WERI-Rb-1 (cell line): ENCODE measurements around the gene ADGRL3.
"Not testable (repeated sequence)": the region's sequence is repeated elsewhere in the genome, so short reads cannot be mapped to it uniquely, and the experiment has no call there.

ENCODE experiments used
- DNase-seq: peaks from one replicate; pipeline ENCODE4 v3.0.0-alpha.2; 2020
- H3K27ac ChIP-seq: fragments of 250-450 bp; sonication (Bioruptor Pico); 2 replicates; pipeline ENCODE4 v1.5.1; 2020; ENCODE audit warnings: mild to moderate bottlenecking, moderate library complexity
- H3K27me3 ChIP-seq: fragments of 250-450 bp; sonication (Bioruptor Pico); 2 replicates; pipeline ENCODE4 v1.5.1; 2021; ENCODE audit warnings: mild to moderate bottlenecking, low read depth, moderate library complexity; ENCODE audit not compliant: insufficient read depth, severe bottlenecking
- H3K36me3 ChIP-seq: fragments of 250-450 bp; sonication (Bioruptor Pico); 2 replicates; pipeline ENCODE4 v1.5.1; 2020; ENCODE audit warnings: mild to moderate bottlenecking, moderate library complexity
- H3K4me3 ChIP-seq: 2 replicates; pipeline ENCODE4 v1.5.1; 2011; ENCODE audit warnings: low read depth, mild to moderate bottlenecking, control low read depth, low read length
- H3K9me3 ChIP-seq: fragments of 250-450 bp; sonication (Bioruptor Pico); 2 replicates; pipeline ENCODE4 v1.5.1; 2021; ENCODE audit warnings: mild to moderate bottlenecking, moderate library complexity; ENCODE audit not compliant: severe bottlenecking
- TF ChIP-seq, protein P1 (sequence below): IDR thresholded peaks from 2 replicates; pipeline ENCODE4 v1.5.1; 2011; ENCODE audit warnings: low read depth, mild to moderate bottlenecking, control low read depth, inconsistent platforms, low read length

ADGRL3 gene

DNA sequence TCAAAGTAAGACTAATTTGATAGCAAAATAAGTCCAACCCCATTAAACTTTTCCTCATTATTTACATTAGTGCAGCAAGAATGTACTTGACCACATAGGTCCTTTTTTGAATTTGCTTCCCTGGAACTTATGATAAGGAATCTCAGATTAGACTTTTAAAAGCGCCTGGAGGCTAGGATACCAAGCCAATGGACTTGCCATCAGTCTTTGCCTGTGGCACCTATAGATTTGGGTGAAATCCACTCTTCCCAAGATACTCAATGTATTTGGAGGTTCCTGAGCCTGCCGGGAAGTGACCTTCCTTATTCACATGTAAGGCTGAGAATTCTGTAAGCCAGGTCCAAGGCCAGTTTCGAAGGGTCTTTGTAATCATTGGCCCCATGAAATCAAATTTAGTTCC is 553.6 kb downstream of the ADGRL3 start:
- TF ChIP-seq, protein P1, sequence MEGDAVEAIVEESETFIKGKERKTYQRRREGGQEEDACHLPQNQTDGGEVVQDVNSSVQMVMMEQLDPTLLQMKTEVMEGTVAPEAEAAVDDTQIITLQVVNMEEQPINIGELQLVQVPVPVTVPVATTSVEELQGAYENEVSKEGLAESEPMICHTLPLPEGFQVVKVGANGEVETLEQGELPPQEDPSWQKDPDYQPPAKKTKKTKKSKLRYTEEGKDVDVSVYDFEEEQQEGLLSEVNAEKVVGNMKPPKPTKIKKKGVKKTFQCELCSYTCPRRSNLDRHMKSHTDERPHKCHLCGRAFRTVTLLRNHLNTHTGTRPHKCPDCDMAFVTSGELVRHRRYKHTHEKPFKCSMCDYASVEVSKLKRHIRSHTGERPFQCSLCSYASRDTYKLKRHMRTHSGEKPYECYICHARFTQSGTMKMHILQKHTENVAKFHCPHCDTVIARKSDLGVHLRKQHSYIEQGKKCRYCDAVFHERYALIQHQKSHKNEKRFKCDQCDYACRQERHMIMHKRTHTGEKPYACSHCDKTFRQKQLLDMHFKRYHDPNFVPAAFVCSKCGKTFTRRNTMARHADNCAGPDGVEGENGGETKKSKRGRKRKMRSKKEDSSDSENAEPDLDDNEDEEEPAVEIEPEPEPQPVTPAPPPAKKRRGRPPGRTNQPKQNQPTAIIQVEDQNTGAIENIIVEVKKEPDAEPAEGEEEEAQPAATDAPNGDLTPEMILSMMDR = no peak
- Histone ChIP-seq H3K36me3 (no peaks in the 10 kb centered on the region), H3K27ac (no peak overlapping the region), H3K9me3 (no peaks in the 10 kb centered on the region), H3K27me3 (no peaks in the 10 kb centered on the region), H3K4me3 (no peak overlapping the region)
- no peak for DNase-seq

DNA sequence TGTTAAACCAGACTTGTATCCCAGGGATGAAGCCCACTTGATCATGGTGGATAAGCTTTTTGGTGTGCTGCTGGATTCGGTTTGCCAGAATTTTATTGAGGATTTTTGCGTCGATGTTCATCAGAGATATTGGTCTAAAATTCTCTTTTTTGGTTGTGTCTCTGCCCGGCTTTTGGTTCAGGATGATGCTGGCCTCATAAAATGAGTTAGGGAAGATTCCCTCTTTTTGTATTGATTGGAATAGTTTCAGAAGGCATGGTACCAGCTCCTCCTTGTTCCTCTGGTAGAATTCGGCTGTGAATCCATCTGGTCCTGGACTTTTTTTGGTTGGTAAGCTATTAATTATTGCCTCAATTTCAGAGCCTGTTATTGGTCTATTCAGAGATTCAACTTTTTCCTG is 556.8 kb downstream of the ADGRL3 start:
- DNase-seq, H3K4me3 ChIP-seq, H3K36me3 ChIP-seq, H3K27ac ChIP-seq, H3K27me3 ChIP-seq, H3K9me3 ChIP-seq: not testable (repeated sequence)

DNA sequence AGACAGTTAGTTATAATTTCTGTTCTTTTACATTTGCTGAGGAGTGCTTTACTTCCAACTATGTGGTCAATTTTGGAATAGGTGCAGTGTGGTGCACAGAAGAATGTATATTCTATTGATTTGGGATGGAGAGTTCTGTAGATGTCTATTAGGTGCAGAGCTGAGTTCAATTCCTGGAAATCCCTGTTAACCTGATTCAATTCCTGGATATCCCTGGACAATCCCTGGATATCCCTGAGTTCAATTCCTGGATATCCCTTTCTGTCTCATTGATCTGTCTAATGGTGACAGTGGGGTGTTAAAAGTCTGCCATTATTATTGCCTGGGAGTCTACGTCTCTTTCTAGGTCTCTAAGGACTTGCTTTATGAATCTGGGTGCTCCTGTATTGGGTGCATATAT is 557.9 kb downstream of the ADGRL3 start:
- H3K36me3 ChIP-seq, H3K4me3 ChIP-seq, DNase-seq, H3K27me3 ChIP-seq, H3K9me3 ChIP-seq, H3K27ac ChIP-seq: not testable (repeated sequence)

DNA sequence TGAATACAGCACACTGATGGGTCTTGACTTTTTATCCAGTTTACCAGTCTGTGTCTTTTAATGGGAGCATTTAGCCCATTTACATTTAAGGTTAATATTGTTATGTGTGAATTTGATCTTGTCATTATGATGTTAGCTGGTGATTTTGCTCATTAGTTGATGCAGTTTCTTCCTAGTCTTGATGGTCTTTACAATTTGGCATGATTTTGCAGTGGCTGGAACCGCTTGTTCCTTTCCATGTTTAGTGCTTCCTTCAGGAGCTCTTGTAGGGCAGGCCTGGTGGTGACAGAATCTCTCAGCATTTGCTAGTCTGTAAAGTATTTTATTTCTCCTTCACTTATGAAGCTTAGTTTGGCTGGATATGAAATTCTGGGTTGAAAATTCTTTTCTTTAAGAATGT is 558.5 kb downstream of the ADGRL3 start:
- not testable (repeated sequence) for H3K27ac ChIP-seq, H3K36me3 ChIP-seq, H3K4me3 ChIP-seq, DNase-seq, H3K27me3 ChIP-seq, H3K9me3 ChIP-seq

DNA sequence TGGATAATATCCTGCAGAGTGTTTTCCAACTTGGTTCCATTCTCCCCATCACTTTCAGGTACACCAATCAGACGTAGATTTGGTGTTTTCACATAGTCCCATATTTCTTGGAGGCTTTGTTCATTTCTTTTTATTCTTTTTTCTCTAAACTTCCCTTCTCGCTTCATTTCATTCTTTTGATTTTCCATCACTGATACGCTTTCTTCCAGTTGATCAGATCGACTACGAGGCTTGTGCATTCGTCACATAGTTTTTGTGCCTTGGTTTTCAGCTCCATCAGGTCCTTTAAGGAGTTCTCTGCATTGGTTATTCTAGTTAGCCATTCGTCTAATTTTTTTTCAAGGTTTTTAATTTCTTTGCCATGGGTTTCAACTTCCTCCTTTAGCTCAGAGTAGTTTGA is 559.1 kb downstream of the ADGRL3 start:
- H3K9me3 ChIP-seq, DNase-seq, H3K4me3 ChIP-seq, H3K36me3 ChIP-seq, H3K27ac ChIP-seq, H3K27me3 ChIP-seq: not testable (repeated sequence)

DNA sequence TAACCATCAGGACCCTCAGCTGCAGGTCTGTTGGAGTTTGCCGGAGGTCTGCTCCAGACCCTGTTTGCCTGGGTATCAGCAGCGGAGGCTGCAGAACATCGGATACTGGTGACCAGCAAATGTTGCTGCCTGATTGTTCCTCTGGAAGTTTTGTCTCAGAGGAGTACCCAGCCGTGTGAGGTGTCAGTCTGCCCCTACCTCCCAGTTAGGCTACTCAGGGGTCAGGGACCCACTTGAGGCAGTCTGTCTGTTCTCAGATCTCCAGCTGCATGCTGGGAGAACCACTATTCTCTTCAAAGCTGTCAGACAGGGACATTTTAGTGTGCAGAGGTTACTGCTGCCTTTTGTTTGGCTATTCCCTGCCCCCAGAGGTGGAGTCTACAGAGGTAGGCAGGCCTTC is 559.8 kb downstream of the ADGRL3 start:
- not testable (repeated sequence) for H3K27ac ChIP-seq, H3K27me3 ChIP-seq, DNase-seq, H3K9me3 ChIP-seq, H3K36me3 ChIP-seq, H3K4me3 ChIP-seq

DNA sequence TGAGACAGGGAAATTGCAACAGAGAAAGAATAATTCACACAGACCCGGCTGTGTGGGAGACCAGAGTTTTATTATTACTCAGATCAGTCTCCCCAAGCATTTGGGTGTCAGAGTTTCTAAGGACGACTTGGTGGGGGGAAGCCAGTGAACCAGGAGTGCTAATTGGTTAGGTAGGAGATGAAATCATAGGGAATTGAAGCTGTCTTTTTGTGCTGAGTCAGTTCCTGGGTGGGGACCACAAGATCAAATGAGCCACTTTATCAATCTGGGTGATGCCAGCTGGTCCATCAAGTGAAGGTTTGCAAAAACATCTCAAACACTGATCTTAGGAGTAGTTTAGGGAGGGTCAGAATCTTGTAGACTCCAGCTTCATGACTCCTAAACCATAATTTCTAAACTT is 560.7 kb downstream of the ADGRL3 start:
- Histone ChIP-seq H3K4me3 (no peak overlapping the region), H3K9me3 (no peaks in the 10 kb centered on the region), H3K27ac (no peak overlapping the region), H3K27me3 (no peaks in the 10 kb centered on the region), H3K36me3 (no peaks in the 10 kb centered on the region)
- DNase-seq = no peak
- TF ChIP-seq, protein P1 = no peak

DNA sequence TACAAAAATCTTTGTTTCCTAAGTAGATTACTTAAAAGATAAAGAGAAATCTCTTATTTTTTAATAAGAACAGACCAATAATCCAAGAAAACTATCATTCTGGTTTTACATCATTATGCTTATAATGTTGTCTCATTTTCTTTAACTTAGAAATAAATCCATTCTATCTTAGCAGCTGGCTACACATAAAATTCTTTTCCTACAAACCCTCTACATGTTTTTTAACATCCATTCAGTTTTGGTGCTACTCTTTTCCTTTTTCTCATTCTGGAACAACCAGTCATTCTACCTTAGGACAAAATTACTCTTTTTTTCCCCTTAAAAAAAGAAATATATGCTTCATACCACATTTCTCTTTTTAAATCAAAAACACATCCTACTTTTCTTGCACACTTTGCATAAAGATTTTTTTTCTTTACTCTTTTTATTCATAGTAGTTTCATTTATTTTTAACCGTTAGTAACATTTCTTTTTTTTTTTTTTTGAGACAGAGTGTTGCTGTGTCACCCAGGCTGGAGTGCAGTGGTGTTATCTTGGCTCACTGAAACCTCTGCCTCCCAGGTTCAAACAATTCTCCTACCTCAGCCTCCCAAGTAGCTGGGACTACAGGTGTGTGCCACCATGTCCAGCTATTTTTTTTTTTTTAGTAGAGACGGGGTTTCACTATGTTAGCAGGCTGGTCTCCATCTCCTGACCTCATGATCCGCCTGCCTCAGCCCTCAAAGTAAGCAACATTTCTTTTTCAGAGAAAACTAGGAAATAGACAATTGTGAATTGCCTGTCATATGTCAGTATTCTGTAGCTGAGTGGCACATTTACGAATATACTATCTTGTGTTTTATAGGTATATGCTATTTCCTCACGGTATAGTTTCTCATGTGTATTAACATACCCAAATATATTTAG is 562.8 kb downstream of the ADGRL3 start:
- TF ChIP-seq, protein P1 = no peak
- Histone ChIP-seq H3K4me3 (no peak overlapping the region), H3K36me3 (no peaks in the 10 kb centered on the region), H3K27me3 (no peaks in the 10 kb centered on the region), H3K27ac (no peak overlapping the region), H3K9me3 (no peaks in the 10 kb centered on the region)
- no peak for DNase-seq
